T-cell (primary cell): Measurements from ENCODE around the gene FAU. TPM values are rescaled to one million over a fixed set of nuclear protein-coding genes. Genes with fewer than 3 reads are reported as not detected.

Experiments
- ATAC-seq, 4 experiments: fragments of 200-7000 bp in 3 of 4; fragments of 150-1000 bp in 1 of 4; cut with Tn5 transposase; replicated peaks in 1 of 4; 1 replicate in 3 of 4; 2 replicates in 1 of 4; pipeline ENCODE4 v1.10.0; 2021; ENCODE audit warnings: moderate library complexity in 3 of 4, mild to moderate bottlenecking in 2 of 4, moderate number of reproducible peaks in 1 of 4
- CTCF ChIA-PET, 2 donors: fragments of 300-600 bp; sonication (Branson Sonifier 250); formaldehyde crosslinking; loops; one replicate each; lab custom pipeline; 2022; ENCODE audit warnings: antibody characterized with exemption in 2 of 2; lab: Charles Lee
- POLR2A ChIA-PET, 2 donors: fragments of 300-600 bp; sonication (Branson Sonifier 250); formaldehyde crosslinking; loops; one replicate each; lab custom pipeline; 2022; ENCODE audit warnings: antibody characterized with exemption in 2 of 2; lab: Charles Lee
- DNase-seq, 35 experiments: peaks; one replicate each; pipeline versions ENCODE4 v3.0.0 to v3.0.0-alpha.2; 2013 to 2023
- H3K27ac ChIP-seq: one replicate; pipeline ENCODE4 v1.5.1; 2013; ENCODE audit warnings: low read length
- H3K27me3 ChIP-seq, 2 experiments: replicated peaks in 1 of 2; 1 replicate in 1 of 2; 2 replicates in 1 of 2; pipeline versions ENCODE4 v1.6.1 to v1.7.0; 2013; ENCODE audit warnings: low read length in 1 of 2, mixed read lengths in 1 of 2; ENCODE audit not compliant: control insufficient read depth in 2 of 2, insufficient read depth in 2 of 2; ENCODE audit errors: extremely low read depth in 1 of 2
- H3K36me3 ChIP-seq, 2 donors: 1 replicate in 1 of 2; 2 replicates in 1 of 2; pipeline versions ENCODE4 v1.6.1 to v1.7.0; 2013; ENCODE audit warnings: low read length in 1 of 2; ENCODE audit not compliant: control insufficient read depth in 2 of 2, insufficient read depth in 1 of 2; ENCODE audit errors: extremely low read depth in 1 of 2
- H3K4me1 ChIP-seq, 2 experiments: 1 replicate in 1 of 2; 2 replicates in 1 of 2; pipeline versions ENCODE4 v1.6.1 to v1.7.0; 2013; ENCODE audit warnings: low read length in 2 of 2, mixed read lengths in 1 of 2; ENCODE audit not compliant: insufficient read depth in 2 of 2, control insufficient read depth in 1 of 2; ENCODE audit errors: extremely low read depth in 1 of 2
- H3K4me3 ChIP-seq, 2 donors: 1 replicate in 1 of 2; 2 replicates in 1 of 2; pipeline versions ENCODE4 v1.5.1 to v1.7.0; 2013; ENCODE audit warnings: mild to moderate bottlenecking in 2 of 2, low read length in 1 of 2, moderate library complexity in 1 of 2; ENCODE audit not compliant: control insufficient read depth in 1 of 2; ENCODE audit errors: extremely low read depth in 1 of 2
- H3K9me3 ChIP-seq: 2 replicates; pipeline ENCODE4 v1.7.0; 2013
- H3K27ac Mint-ChIP-seq, 2 donors: one replicate each; pipeline ENCODE4 v1.8.0; 2020 to 2021; ENCODE audit warnings: mild to moderate bottlenecking in 2 of 2, mixed read lengths in 2 of 2
- H3K27me3 Mint-ChIP-seq, 2 donors: one replicate each; pipeline ENCODE4 v1.8.0; 2021 to 2022; ENCODE audit warnings: mixed read lengths in 2 of 2
- H3K36me3 Mint-ChIP-seq: one replicate; pipeline ENCODE4 v1.8.0; 2021; ENCODE audit warnings: mixed read lengths
- H3K4me1 Mint-ChIP-seq, 3 donors: one replicate each; pipeline ENCODE4 v1.8.0; 2020 to 2022; ENCODE audit warnings: mixed read lengths in 3 of 3, mild to moderate bottlenecking in 1 of 3
- H3K4me3 Mint-ChIP-seq, 3 donors: one replicate each; pipeline ENCODE4 v1.8.0; 2020 to 2022; ENCODE audit warnings: mild to moderate bottlenecking in 3 of 3, mixed read lengths in 3 of 3, moderate library complexity in 3 of 3
- H3K9me3 Mint-ChIP-seq, 3 donors: one replicate each; pipeline ENCODE4 v1.8.0; 2020 to 2022; ENCODE audit warnings: mixed read lengths in 3 of 3
- WGBS: methylation state at CpG from one replicate; pipeline ENCODE4 v1.1.5; 2013; ENCODE audit warnings: missing lambda C conversion rate; ENCODE audit not compliant: insufficient coverage; 5-methylcytosine and 5-hydroxymethylcytosine counted together
- total RNA-seq, 35 experiments: library from RNA in 6 of 35; stranded (reverse) in 6 of 35; fragments of 120-200 nt in 1 of 35; gene quantifications; one replicate each; pipeline versions ENCODE4 v1.2.1 to v1.2.4 and lab custom pipeline; 2013 to 2026

FAU gene
- total RNA-seq, 5 donors from 2014 or later (not counting 1 experiment from before 2014, with no cell fraction given): 1,477 to 1,924 (median 1,724) TPM

GRCh38 chr11:65134240-65134951 lies 12.5 kb upstream of the FAU start, which contains the start of gene SYVN1:
Gene SYVN1 (minus strand): TSS chr11:65134519. CDS start chr11:65133601, 918 bp downstream.
- peak; percentile 81 to 95 (median 89) for DNase-seq
- Histone ChIP-seq H3K9me3 (no peaks in the 10 kb centered on the region), H3K4me3 (peak within 1 kb of the TSS; percentile 80 to 94), H3K27me3 (no peaks in the 10 kb centered on the region), H3K36me3 (peaks cover 19 to 33% of the 10 kb centered on the region in 2 donors), H3K27ac (peak within 1 kb of the TSS; percentile 96), H3K4me1 (peaks cover 24 to 40% of the 10 kb centered on the region in 2 experiments)
- ATAC-seq: peak; percentile 82 to 83 (median 83)
- POLR2A ChIA-PET: interaction anchor here (0.6 to 2.4 kb wide), 5 partner anchors 10 to 364 kb away, joined by 3 to 12 read pairs (median 5); partner anchors contain the start of genes ZNHIT2 (in 2 of the 2), FAU (in 1 of the 2), MALAT1 (in 1 of the 2) and MRPL49 (in 1 of the 2)
- peaks cover 9% of the 10 kb centered on the region for H3K36me3 Mint-ChIP-seq
- no peaks in the 10 kb centered on the region for H3K9me3 Mint-ChIP-seq
- no peaks in the 10 kb centered on the region for H3K27me3 Mint-ChIP-seq
- peak within 1 kb of the TSS; percentile 97 to 100 for H3K27ac Mint-ChIP-seq
- CTCF ChIA-PET: interaction anchor here in 1 of 2 donors (1.3 to 2.0 kb wide), 2 partner anchors 13 to 24 kb away, joined by 9 to 11 read pairs; partner anchors contain the start of genes FAU and MRPL49
- WGBS: under 1% methylated on average over 49 of the region's 60 CpGs
- H3K4me3 Mint-ChIP-seq: peak within 1 kb of the TSS; percentile 98 to 99 (median 99)
- peaks cover 40 to 53% (median 41%) of the 10 kb centered on the region in 3 donors for H3K4me1 Mint-ChIP-seq

- H3K27me3 ChIP-seq: no peaks in the 10 kb centered on the region
- under 1% methylated on average over 16 of the region's 20 CpGs for WGBS
- Mint-ChIP-seq H3K9me3 (no peaks in the 10 kb centered on the region), H3K36me3 (peaks cover 9% of the 10 kb centered on the region), H3K27me3 (no peaks in the 10 kb centered on the region), H3K27ac (peak overlapping the region; percentile 97 to 100), H3K4me1 (peaks cover 40 to 53% (median 41%) of the 10 kb centered on the region in 3 donors), H3K4me3 (peak overlapping the region; percentile 98 to 99 (median 99))
- POLR2A ChIA-PET: interaction anchor here (0.6 to 2.4 kb wide), 3 partner anchors 11 to 16 kb away, joined by 5 to 12 read pairs (median 8); partner anchors contain the start of genes FAU (in 1 of the 2), MRPL49 (in 1 of the 2) and ZNHIT2 (in 1 of the 2)
- ATAC-seq: no peak
- H3K4me3 ChIP-seq: peak overlapping the region; percentile 80 to 94
- no peaks in the 10 kb centered on the region for H3K9me3 ChIP-seq
- peaks cover 22 to 39% of the 10 kb centered on the region in 2 donors for H3K36me3 ChIP-seq
- CTCF ChIA-PET: no interaction called here
- H3K4me1 ChIP-seq: peaks cover 24 to 40% of the 10 kb centered on the region in 2 experiments
- DNase-seq: peak in 2 of 35 experiments; percentile 23 to 25
- peak overlapping the region; percentile 96 for H3K27ac ChIP-seq
Observed at GRCh38 chr11:65133724-65134123, 11.8 kb upstream of the FAU start.

GRCh38 chr11:65132988-65133700 lies 11.2 kb upstream of the FAU start:
- Histone ChIP-seq H3K4me3 (peak overlapping the region; percentile 80 to 94), H3K36me3 (peaks cover 22 to 45% of the 10 kb centered on the region in 2 donors), H3K4me1 (peaks cover 24 to 40% of the 10 kb centered on the region in 2 experiments), H3K27ac (peak overlapping the region; percentile 96), H3K9me3 (no peaks in the 10 kb centered on the region), H3K27me3 (no peaks in the 10 kb centered on the region)
- Mint-ChIP-seq H3K27ac (peak overlapping the region; percentile 97 to 100), H3K9me3 (no peaks in the 10 kb centered on the region), H3K27me3 (no peaks in the 10 kb centered on the region), H3K36me3 (peaks cover 9% of the 10 kb centered on the region), H3K4me3 (peak overlapping the region; percentile 98 to 99 (median 99)), H3K4me1 (peaks cover 40 to 53% (median 41%) of the 10 kb centered on the region in 3 donors)
- ATAC-seq (no peak), DNase-seq (peak in 10 of 35 experiments; percentile 25 to 52 (median 40))
- POLR2A ChIA-PET: interaction anchor here (0.6 to 2.4 kb wide), 3 partner anchors 10 to 16 kb away, joined by 5 to 12 read pairs (median 8); partner anchors contain the start of genes FAU (in 1 of the 2), MRPL49 (in 1 of the 2) and ZNHIT2 (in 1 of the 2)
- WGBS: 10% methylated on average over 6 of the region's 18 CpGs
- CTCF ChIA-PET: no interaction called here

- no peaks in the 10 kb centered on the region for H3K9me3 ChIP-seq
- peaks cover 9% of the 10 kb centered on the region for H3K36me3 Mint-ChIP-seq
Observed at GRCh38 chr11:65132238-65132987, 10.5 kb upstream of the FAU start.

GRCh38 chr11:65131895-65132237 lies 9.9 kb upstream of the FAU start:
- peaks cover 26 to 58% of the 10 kb centered on the region in 2 donors for H3K36me3 ChIP-seq
- no peak overlapping the region for H3K27ac ChIP-seq
- H3K4me3 ChIP-seq: no peak overlapping the region
- DNase-seq (no peak), ATAC-seq (no peak)
- H3K27me3 Mint-ChIP-seq: no peaks in the 10 kb centered on the region
- peak overlapping the region in 2 of 3 donors; percentile 34 to 98 for H3K4me3 Mint-ChIP-seq
- peaks cover 24 to 39% of the 10 kb centered on the region in 2 experiments for H3K4me1 ChIP-seq
- no peaks in the 10 kb centered on the region for H3K9me3 Mint-ChIP-seq
- CTCF ChIA-PET: interaction anchor here in 1 of 2 donors (0.5 kb wide), 1 partner anchor 674 kb away, joined by 7 read pairs; no protein-coding TSS in a partner anchor
- peak overlapping the region; percentile 52 to 55 for H3K27ac Mint-ChIP-seq
- H3K9me3 ChIP-seq: no peaks in the 10 kb centered on the region
- POLR2A ChIA-PET: interaction anchor here in 1 of 2 donors (0.6 kb wide), 1 partner anchor 171 kb away, joined by 5 read pairs; no protein-coding TSS in a partner anchor
- peaks cover 35 to 47% (median 35%) of the 10 kb centered on the region in 3 donors for H3K4me1 Mint-ChIP-seq
- 100% methylated on average over 4 of the region's 6 CpGs for WGBS
- no peaks in the 10 kb centered on the region for H3K27me3 ChIP-seq
- peaks cover 9% of the 10 kb centered on the region for H3K36me3 Mint-ChIP-seq

More at GRCh38 chr11:65132238-65132987, 10.5 kb upstream of the FAU start:
- Histone ChIP-seq H3K27me3 (no peaks in the 10 kb centered on the region), H3K4me1 (peaks cover 24 to 40% of the 10 kb centered on the region in 2 experiments), H3K4me3 (no peak overlapping the region), H3K27ac (no peak overlapping the region), H3K36me3 (peaks cover 22 to 53% of the 10 kb centered on the region in 2 donors)
- POLR2A ChIA-PET: no interaction called here
- Mint-ChIP-seq H3K9me3 (no peaks in the 10 kb centered on the region), H3K4me3 (peak overlapping the region; percentile 98 to 99 (median 99)), H3K4me1 (peaks cover 37 to 50% (median 38%) of the 10 kb centered on the region in 3 donors), H3K27me3 (no peaks in the 10 kb centered on the region), H3K27ac (peak overlapping the region; percentile 97 to 100)
- DNase-seq (peak in 1 of 35 experiments; percentile 5), ATAC-seq (no peak)
- CTCF ChIA-PET: interaction anchor here in 1 of 2 donors (0.5 kb wide), 1 partner anchor 673 kb away, joined by 7 read pairs; no protein-coding TSS in a partner anchor
- WGBS: 72% methylated on average over 5 of the region's 10 CpGs
